MM.1S (cell line): Measurements from ENCODE around the gene GAB1.

Experiments
- EZH2 ChIP-seq: fragments of 300-600 bp; sonication (generic); optimal IDR thresholded peaks from 2 replicates; pipeline ENCODE3; 2017; ENCODE audit warnings: low read depth, mild to moderate bottlenecking, antibody characterized with exemption, low read length, mixed read lengths
- EZH2phosphoT487 ChIP-seq: fragments of 300-600 bp; sonication (generic); IDR thresholded peaks from 2 replicates; pipeline ENCODE4 v1.6.1; 2018; ENCODE audit warnings: antibody characterized with exemption, low read length
- TF ChIP-seq, protein P1 (sequence below): fragments of 300-600 bp; sonication (generic); IDR thresholded peaks from 2 replicates; pipeline ENCODE4 v1.5.1; 2016; ENCODE audit warnings: antibody characterized with exemption, low read length, mixed read lengths

DNA sequence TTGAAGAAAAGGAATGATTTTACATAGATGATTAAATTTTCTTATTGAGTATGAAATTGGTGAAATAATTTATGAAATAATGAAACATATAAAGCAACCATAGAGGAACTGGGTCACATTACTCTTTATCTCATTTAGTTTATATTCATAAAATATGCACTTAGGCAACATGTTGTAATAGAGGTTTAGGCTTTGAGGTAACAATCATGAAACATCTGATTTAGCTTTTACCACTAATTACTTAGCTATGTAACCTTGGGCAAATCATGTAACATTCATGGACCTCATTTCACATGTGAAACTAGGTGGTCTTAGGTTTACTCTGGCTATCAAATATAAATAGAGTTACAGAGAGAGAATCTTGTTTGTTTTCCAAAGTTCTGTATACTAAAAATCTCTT lies 122.3 kb downstream of the GAB1 start:
- TF ChIP-seq EZH2 (no peak), EZH2phosphoT487 (no peak)
- TF ChIP-seq, protein P1, sequence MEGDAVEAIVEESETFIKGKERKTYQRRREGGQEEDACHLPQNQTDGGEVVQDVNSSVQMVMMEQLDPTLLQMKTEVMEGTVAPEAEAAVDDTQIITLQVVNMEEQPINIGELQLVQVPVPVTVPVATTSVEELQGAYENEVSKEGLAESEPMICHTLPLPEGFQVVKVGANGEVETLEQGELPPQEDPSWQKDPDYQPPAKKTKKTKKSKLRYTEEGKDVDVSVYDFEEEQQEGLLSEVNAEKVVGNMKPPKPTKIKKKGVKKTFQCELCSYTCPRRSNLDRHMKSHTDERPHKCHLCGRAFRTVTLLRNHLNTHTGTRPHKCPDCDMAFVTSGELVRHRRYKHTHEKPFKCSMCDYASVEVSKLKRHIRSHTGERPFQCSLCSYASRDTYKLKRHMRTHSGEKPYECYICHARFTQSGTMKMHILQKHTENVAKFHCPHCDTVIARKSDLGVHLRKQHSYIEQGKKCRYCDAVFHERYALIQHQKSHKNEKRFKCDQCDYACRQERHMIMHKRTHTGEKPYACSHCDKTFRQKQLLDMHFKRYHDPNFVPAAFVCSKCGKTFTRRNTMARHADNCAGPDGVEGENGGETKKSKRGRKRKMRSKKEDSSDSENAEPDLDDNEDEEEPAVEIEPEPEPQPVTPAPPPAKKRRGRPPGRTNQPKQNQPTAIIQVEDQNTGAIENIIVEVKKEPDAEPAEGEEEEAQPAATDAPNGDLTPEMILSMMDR, result no peak
